Upper lobe of left lung (tissue), 4 donors: Measurements from ENCODE around the gene ARV1.
"Not testable (repeated sequence)": the region's sequence is repeated elsewhere in the genome, so short reads cannot be mapped to it uniquely, and the experiment has no call there.

ENCODE experiments used
- CTCF ChIP-seq, 6 experiments: fragments of 450-650 bp in 4 of 6; fragments of 200-600 bp in 2 of 6; sonication (generic) in 2 of 6; IDR thresholded peaks; one replicate each; pipeline ENCODE4 v1.5.1; 2016 to 2019; ENCODE audit warnings: antibody characterized with exemption in 6 of 6
- EP300 ChIP-seq, 4 donors: sonication (generic); formaldehyde crosslinking; IDR thresholded peaks; one replicate each; pipeline ENCODE4 v1.5.1; 2017; ENCODE audit warnings: antibody characterized with exemption in 4 of 4, control low read depth in 2 of 4
- POLR2A ChIP-seq, 4 donors: fragments of 450-650 bp; IDR thresholded peaks; one replicate each; pipeline ENCODE4 v1.5.1; 2016 to 2017; ENCODE audit warnings: antibody characterized with exemption in 4 of 4, mild to moderate bottlenecking in 2 of 4
- POLR2AphosphoS5 ChIP-seq, 2 donors: sonication (generic); formaldehyde crosslinking; IDR thresholded peaks; one replicate each; pipeline ENCODE4 v1.5.1; 2017; ENCODE audit warnings: antibody characterized with exemption in 2 of 2

- not testable (repeated sequence) for TF ChIP-seq POLR2AphosphoS5, POLR2A, CTCF, EP300 (IDR thresholded peaks at IDR 0.05)
Observed at GRCh38 chr1:231045921-231046729, 67.2 kb downstream of the ARV1 start.
